Prostate gland (tissue), 2 donors: ENCODE data around the gene MCHR1. TPM values are rescaled to one million over a fixed set of nuclear protein-coding genes. Genes with fewer than 3 reads are reported as not detected.
"Not testable (repeated sequence)": the region's sequence is repeated elsewhere in the genome, so short reads cannot be mapped to it uniquely, and the experiment has no call there.

Experiments used
- DNase-seq: peaks from one replicate; pipeline ENCODE4 v3.0.0-alpha.2; 2019; ENCODE audit warnings: low spot score
- H3K27ac ChIP-seq, 2 donors: fragments of 200-600 bp; sonication (generic); 2 replicates each; pipeline ENCODE4 v1.5.1; 2017 to 2019
- H3K27me3 ChIP-seq: fragments of 200-600 bp; sonication (generic); replicated peaks from 2 replicates; pipeline ENCODE4 v1.5.1; 2019; ENCODE audit not compliant: insufficient read depth
- H3K36me3 ChIP-seq, 2 donors: fragments of 200-600 bp; sonication (generic); 1 replicate in 1 of 2; 2 replicates in 1 of 2; pipeline versions ENCODE4 v1.5.1 to v1.8.1; 2017 to 2019
- H3K4me1 ChIP-seq: fragments of 200-600 bp; sonication (generic); replicated peaks from 2 replicates; pipeline ENCODE4 v1.5.1; 2019
- H3K4me3 ChIP-seq, 2 donors: fragments of 200-600 bp; sonication (generic); 2 replicates each; pipeline ENCODE4 v1.5.1; 2017 to 2019
- H3K9me3 ChIP-seq: fragments of 200-600 bp; sonication (generic); 2 replicates; pipeline ENCODE4 v1.5.1; 2017
- POLR2A ChIP-seq: fragments of 450-650 bp; IDR thresholded peaks from one replicate; pipeline ENCODE4 v1.6.1; 2016; ENCODE audit warnings: antibody characterized with exemption, mild to moderate bottlenecking
- POLR2AphosphoS5 ChIP-seq: sonication (generic); formaldehyde crosslinking; IDR thresholded peaks from one replicate; pipeline ENCODE4 v1.6.1; 2017; ENCODE audit warnings: antibody characterized with exemption
- WGBS: methylation state at CpG from one replicate; pipeline ENCODE4 v1.1.5; 2018; 5-methylcytosine and 5-hydroxymethylcytosine counted together
- intact Hi-C: fragments of 100-400 bp; cut with DNase I; formaldehyde crosslinking; loops from one replicate; pipeline ENCODE4 v1.14.2; 2022
- total RNA-seq, 2 donors: library from RNA; depleted of rRNA; stranded (reverse); fragments of >200 nt; gene quantifications; one replicate each; pipeline ENCODE4 v1.1.0, GENCODE V29; 2016
- TF ChIP-seq, protein P1 (sequence below), 4 experiments: fragments of 200-600 bp in 2 of 4; fragments of 450-650 bp in 2 of 4; sonication (generic) in 2 of 4; IDR thresholded peaks; 1 replicate in 3 of 4; 2 replicates in 1 of 4; pipeline ENCODE4 v1.5.1; 2016 to 2019; ENCODE audit warnings: antibody characterized with exemption in 4 of 4, mild to moderate bottlenecking in 2 of 4, moderate library complexity in 2 of 4

Gene MCHR1
- total RNA-seq, 2 donors from 2014 or later = 0.45 TPM; not detected in 1

DNA sequence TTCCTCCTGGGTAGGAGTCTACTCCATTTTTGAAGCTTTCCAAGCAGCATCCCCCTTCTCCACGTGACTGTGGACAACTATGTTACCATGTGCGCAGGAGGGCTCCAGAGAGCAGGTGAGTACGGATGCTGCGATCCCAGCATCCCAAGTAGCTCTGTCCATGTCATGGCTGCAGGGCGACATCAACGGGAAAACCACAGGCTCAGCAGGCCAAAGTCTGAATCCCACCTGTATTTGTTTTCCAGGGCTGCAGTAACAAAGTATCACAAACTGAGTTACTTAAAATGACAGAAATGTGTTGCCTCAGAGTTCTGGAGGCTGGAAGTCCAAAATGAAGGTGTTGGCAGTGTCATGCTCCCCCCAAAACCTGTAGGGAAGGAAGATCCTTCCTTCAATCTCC lies 40.3 kb downstream of the MCHR1 start:
- DNase-seq = no peak
- 84% methylated on average over 6 of the region's 6 CpGs for WGBS
- no peaks in the 10 kb centered on the region for H3K4me1 ChIP-seq
- no peaks in the 10 kb centered on the region for H3K9me3 ChIP-seq
- H3K27ac ChIP-seq = no peak overlapping the region
- no peaks in the 10 kb centered on the region for H3K36me3 ChIP-seq
- intact Hi-C loops = no loop called here
- TF ChIP-seq POLR2A = no peak
- no peak for TF ChIP-seq POLR2AphosphoS5
- TF ChIP-seq, protein P1, sequence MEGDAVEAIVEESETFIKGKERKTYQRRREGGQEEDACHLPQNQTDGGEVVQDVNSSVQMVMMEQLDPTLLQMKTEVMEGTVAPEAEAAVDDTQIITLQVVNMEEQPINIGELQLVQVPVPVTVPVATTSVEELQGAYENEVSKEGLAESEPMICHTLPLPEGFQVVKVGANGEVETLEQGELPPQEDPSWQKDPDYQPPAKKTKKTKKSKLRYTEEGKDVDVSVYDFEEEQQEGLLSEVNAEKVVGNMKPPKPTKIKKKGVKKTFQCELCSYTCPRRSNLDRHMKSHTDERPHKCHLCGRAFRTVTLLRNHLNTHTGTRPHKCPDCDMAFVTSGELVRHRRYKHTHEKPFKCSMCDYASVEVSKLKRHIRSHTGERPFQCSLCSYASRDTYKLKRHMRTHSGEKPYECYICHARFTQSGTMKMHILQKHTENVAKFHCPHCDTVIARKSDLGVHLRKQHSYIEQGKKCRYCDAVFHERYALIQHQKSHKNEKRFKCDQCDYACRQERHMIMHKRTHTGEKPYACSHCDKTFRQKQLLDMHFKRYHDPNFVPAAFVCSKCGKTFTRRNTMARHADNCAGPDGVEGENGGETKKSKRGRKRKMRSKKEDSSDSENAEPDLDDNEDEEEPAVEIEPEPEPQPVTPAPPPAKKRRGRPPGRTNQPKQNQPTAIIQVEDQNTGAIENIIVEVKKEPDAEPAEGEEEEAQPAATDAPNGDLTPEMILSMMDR (IDR thresholded peaks at IDR 0.05) = no peak
- no peaks in the 10 kb centered on the region for H3K27me3 ChIP-seq
- H3K4me3 ChIP-seq = no peak overlapping the region

DNA sequence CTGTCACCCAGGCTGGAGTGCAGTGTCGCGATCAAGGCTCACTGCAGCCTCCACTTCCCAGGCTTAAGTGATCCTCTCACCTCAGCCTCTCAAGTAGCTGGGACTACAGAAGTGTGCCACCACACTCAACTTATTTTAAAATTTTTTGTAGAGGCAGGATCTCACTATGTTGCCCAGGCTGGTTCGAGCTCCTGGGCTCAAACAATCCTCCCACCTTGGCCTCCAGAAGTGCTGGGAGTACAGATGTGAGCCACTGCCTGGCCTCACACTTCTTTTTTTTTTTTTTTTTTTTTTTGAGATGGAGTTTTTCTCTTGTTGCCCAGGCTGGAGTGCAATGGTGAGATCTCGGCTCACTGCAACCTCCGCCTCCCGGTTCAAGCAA lies 40.9 kb downstream of the MCHR1 start:
- H3K36me3 ChIP-seq, H3K9me3 ChIP-seq, DNase-seq, H3K4me3 ChIP-seq, H3K27me3 ChIP-seq, intact Hi-C loops, H3K27ac ChIP-seq, H3K4me1 ChIP-seq: not testable (repeated sequence)
- WGBS = 95% methylated on average over 6 of the region's 6 CpGs

DNA sequence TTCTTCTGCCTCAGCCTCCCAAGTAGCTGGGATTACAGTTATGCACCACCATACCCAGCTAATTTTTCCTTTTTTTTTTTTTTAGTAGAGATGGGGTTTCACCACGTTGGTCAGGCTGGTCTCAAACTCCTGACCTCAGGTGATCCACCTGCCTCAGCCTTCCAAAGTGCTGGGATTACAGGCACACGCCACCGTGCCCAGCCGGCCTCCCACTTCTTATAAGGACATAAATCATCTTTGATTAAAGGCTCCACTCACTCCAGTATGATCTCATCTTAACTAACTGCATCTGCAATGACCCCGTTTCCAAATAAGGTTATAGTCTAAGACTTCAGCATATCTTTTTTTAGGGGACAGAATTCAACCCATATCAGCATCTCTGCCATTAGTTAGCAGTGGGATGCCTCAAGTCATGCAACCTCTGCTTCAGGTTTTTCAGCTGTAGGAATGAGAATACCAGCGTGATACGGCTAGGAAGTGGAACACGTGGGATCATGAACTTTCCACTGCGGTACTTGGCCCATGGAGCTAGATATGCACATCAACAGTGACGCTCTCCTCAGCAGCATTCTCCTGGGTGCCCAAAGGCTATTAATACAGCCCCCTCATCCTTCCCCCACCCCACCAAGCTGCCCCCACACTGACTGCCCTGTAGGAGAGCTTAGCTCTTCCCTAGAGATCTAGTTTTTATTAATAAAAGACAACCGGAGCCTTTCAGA lies 41.4 kb downstream of the MCHR1 start:
- H3K4me3 ChIP-seq = no peak overlapping the region
- H3K27ac ChIP-seq = no peak overlapping the region
- 50% methylated on average over 11 of the region's 11 CpGs for WGBS
- H3K27me3 ChIP-seq = no peaks in the 10 kb centered on the region
- no peak for DNase-seq
- no peak for TF ChIP-seq POLR2A
- no peak for TF ChIP-seq POLR2AphosphoS5
- TF ChIP-seq, protein P1 (IDR thresholded peaks at IDR 0.05) = no peak
- intact Hi-C loops = no loop called here
- no peaks in the 10 kb centered on the region for H3K4me1 ChIP-seq
- no peaks in the 10 kb centered on the region for H3K36me3 ChIP-seq
- no peaks in the 10 kb centered on the region for H3K9me3 ChIP-seq

DNA sequence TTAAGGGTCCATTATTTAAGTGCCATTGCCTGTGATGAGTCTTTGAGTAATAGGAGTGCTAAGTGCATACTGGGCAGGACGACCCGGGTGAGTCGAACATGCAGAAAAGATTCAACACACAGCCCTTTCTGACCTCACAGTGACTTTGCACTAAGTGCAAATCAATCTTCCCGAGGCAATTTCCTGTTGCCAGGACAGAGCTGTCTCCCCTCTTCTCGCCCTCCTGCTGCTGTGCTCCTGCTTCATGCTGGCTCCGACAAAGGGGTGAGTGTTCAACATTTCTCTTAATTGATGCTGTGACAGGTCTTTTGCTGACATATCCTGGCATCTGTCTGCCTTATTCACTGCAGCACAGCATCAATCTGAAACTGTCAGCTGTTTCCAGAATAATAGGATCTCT lies 42.0 kb downstream of the MCHR1 start:
- no peaks in the 10 kb centered on the region for H3K27me3 ChIP-seq
- H3K9me3 ChIP-seq = no peaks in the 10 kb centered on the region
- intact Hi-C loops = no loop called here
- no peaks in the 10 kb centered on the region for H3K36me3 ChIP-seq
- DNase-seq = no peak
- no peak overlapping the region for H3K4me3 ChIP-seq
- H3K27ac ChIP-seq = no peak overlapping the region
- no peak for TF ChIP-seq POLR2A
- TF ChIP-seq, protein P1 (IDR thresholded peaks at IDR 0.05) = no peak
- TF ChIP-seq POLR2AphosphoS5 = no peak
- WGBS = 25% methylated on average over 6 of the region's 6 CpGs
- H3K4me1 ChIP-seq = no peaks in the 10 kb centered on the region

DNA sequence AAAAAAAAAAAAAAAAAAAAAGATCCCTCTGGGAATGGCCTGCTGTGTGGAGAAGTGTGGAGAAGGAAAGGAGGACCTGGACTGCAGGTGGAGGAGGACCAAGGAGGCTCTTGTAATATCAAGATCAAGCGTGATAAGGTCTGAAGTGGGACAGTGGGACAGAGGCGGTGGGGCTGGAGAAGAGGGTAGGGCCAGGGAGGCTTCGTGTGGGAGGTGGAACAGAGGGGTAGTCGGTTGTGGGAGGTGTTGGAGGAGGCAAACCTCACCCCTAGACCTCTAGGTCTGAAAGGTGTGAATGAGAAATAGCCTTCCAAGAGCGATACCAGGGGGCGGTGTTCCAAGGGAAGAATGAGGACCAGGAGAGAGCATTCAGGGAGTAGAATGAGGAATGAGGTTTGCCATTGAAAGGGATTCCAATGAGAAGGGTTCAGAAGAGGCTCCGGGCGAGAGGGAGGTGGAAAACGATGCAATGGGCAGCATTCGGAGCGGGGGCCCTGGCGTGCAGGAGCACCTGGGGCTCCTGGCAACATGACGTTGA lies 44.2 kb downstream of the MCHR1 start:
- TF ChIP-seq POLR2AphosphoS5 = no peak
- TF ChIP-seq, protein P1 (IDR thresholded peaks at IDR 0.05) = no peak
- TF ChIP-seq POLR2A = no peak
- no peak for DNase-seq
- intact Hi-C loops = no loop called here
- no peak overlapping the region for H3K4me3 ChIP-seq
- WGBS = 87% methylated on average over 13 of the region's 13 CpGs
- H3K27me3 ChIP-seq = no peaks in the 10 kb centered on the region
- no peaks in the 10 kb centered on the region for H3K4me1 ChIP-seq
- no peak overlapping the region for H3K27ac ChIP-seq
- no peaks in the 10 kb centered on the region for H3K36me3 ChIP-seq
- H3K9me3 ChIP-seq = no peaks in the 10 kb centered on the region
